Measurements from ENCODE around the gene SPSB2.

Gene SPSB2

GRCh38 chr12:6851921-6852650 lies 21.0 kb downstream of the SPSB2 start, which contains the start of gene USP5:
Gene USP5, plus strand, starts transcription at chr12:6852150. Its CDS starts 30 bp downstream, at chr12:6852180.
- DNase-seq (ENCODE audit: low read depth): peak; percentile 93

DNA sequence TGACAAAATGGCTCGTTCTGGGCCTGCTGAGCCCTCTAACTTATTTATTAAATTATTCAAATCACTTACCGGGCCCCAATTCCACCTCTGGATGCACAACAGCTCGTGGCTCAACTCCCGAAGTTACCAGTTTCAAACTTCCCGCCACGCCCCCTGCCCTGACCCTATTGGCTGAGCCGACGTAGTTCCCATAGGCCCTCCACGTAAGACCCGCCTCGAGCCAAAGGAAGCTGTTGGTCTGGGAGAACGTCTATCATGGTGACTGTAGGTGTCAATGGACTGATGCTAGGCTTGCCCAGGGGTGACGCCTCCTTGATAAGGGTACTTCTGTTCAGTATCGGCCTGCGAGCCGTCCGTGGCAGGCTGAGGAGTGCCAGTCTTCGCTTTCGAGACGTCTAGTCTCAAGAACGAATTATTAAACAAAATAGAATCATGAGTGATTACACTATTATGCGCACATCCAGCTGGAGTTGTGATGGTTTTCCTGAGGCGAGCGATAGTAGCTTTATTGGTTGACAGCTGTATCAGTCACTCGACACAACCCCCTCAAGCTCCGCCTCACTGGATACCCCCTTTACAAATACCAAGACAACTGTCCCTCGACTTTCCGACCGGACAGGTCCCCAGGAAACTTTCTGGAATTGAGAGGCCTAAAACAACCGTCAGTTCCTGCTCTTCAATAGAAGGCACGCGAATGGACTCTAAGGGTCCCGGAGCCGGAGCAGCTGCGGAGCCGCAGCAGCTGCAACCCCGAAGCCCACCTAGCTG lies 21.8 kb downstream of the SPSB2 start, which contains the start of gene CDCA3:
Gene CDCA3 (minus strand): TSS at position 134 of the 768 bp plus-strand sequence. CDS start 334 bp downstream, outside the sequence.
- DNase-seq (ENCODE audit: low read depth): peak; percentile 85

DNA sequence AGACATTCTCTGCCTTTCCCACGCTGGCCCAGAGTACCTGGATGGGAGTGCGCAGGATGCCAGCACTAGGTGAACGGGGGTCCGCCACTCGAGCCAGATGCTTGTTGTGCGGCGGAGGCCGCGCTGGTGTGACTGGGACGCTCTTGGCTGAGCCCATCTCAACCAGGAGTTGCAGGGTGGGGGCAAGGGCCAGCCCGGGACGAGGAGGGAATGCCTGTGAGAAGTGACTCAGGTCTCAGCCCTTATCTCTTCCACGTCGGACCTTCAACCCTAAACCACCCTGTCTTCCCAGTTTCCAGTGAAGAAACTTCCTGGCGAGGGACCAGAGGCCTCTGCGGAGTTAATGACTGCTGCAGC lies 22.3 kb downstream of the SPSB2 start:
- DNase-seq (ENCODE audit: low read depth): no peak

DNA sequence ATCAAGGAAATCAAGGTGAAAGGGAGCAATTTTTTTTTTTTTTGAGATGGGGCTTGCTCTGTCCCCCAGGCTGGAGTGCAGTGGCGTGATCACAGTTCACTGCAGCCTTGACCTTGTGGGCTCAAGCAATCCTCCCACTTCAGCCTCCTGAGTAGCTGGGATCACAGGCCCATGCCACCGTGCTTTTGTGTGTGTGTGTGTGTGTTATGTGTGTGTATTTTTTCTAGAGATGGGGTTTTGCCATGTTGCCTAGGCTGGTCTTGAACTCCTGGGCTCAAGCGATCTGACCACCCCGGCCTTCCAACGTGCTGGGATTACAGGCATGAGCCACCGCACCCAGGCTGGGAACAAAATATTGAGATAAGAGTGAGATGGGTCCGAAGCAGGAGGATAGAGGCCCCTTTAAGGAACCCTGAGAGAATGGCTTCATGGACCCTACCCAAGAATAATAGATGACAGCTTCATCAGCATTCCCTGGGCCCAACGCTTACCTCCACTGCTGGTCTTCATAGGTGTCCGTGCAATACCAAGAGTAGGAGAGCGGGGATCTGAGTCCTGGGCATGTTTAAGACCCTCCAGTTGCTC lies 23.0 kb downstream of the SPSB2 start:
- no peak for DNase-seq (ENCODE audit: low read depth)

DNA sequence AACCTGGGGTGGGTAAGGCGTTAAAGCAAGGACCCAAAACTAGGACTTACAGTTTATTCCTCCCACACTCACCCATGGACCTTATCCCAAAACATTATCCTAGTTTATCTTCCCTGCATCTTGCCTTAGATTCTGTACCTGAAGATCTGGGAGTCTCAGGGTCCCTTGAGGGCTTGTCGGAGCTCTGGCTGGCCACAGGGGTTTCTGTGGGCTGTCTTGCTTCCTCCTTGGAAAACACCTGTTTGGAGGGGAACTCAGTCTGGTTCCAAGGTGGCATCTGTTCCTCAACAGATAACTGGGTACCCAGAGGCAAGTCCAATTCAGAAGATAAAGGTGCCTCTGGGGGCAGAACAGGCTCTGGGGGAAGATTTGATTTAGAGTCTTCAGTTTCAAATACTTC lies 23.7 kb downstream of the SPSB2 start:
- DNase-seq (ENCODE audit: low read depth): no peak

DNA sequence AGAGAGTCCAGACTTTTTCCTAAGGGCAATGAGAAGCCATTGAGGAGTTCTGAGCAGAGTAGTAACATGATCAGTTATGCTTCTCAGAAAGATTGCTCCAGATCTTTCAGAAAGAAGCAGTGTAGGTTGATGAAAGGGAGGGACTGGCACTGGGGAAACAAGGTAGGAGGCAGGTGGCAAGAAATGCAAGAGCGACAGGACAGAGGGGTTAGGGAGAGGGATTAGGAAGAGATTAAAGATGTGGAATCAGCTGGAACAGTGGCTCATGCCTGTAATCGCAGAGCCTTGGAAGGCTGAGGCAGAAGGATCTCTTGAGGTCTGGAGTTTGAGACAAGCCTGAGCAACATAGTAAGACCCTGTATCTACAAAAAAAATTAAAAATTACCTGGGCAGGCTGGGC lies 25.4 kb downstream of the SPSB2 start:
- DNase-seq (ENCODE audit: low read depth): no peak

GRCh38 chr12:6846316-6846869 lies 26.7 kb downstream of the SPSB2 start:
- DNase-seq (ENCODE audit: low read depth): no peak

- no peak for DNase-seq (ENCODE audit: low read depth)
These were observed 27.7 kb downstream of the SPSB2 start for GRCh38 chr12:6845395-6845794.

DNA sequence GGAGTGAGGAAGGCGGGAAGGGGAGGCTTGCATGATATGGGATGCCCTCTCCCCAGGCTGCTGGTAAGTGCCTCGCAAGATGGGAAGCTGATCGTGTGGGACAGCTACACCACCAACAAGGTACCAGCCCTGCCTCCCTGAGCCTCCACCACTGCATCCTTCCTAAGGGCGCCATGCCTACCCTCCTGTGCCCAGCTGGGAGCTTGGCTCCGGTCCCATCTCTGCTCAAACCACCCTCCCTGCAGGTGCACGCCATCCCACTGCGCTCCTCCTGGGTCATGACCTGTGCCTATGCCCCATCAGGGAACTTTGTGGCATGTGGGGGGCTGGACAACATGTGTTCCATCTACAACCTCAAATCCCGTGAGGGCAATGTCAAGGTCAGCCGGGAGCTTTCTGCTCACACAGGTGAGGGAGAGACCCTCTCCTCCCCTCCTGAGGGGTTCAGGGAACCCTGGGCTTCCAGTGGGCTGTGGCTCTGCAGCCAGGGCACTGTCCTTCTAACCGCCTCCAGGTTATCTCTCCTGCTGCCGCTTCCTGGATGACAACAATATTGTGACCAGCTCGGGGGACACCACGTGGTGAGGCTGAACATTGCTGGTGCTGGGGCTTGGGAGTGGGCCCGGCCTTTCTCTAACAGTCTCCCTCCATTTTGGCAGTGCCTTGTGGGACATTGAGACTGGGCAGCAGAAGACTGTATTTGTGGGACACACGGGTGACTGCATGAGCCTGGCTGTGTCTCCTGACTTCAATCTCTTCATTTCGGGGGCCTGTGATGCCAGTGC lies 29.8 kb downstream of the SPSB2 start:
- no peak for DNase-seq (ENCODE audit: low read depth)

DNA sequence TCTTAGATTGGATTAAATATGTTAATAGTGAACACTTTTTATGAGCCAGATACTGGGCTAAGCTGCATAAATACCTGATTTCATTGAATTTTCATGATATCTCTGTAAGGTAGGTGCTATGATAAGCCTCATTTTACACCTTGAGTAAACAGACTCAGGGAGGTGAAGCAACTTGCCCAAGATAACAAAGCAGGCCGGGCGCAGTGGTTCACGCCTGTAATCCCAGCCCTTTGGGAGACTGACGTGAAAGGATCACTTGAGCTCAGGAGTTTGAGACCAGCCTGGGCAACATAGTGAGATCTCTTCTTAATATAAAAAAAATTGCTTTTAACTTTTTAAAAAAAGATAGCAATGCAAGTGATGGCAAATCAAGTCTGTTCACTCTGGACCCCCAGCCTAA lies 31.0 kb downstream of the SPSB2 start:
- no peak for DNase-seq (ENCODE audit: low read depth)

GRCh38 chr12:6840761-6841515 lies 32.2 kb downstream of the SPSB2 start, which contains the start of gene GNB3:
Gene GNB3, plus strand, starts transcription at chr12:6840925. Its CDS starts 363 bp downstream, at chr12:6841288.
- no peak for DNase-seq (ENCODE audit: low read depth)

DNA sequence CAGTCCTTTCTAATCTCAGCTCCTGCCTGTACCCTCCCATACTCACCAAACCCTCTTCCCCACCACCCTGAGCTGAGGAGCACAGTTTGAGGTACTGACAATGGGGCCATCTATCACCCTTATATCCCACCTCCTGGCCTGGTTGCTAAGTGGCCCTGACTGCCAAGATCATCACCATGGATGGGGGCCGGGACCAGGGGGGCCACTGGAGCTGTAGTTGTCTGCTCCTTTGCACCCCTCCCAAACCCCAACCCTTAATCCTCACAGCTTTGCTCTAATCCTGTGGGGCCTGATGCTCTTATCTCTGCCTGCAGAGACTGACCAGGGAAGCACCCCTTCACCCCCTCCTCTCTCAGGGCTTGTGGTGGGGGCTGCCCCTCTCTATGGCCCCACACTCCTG lies 32.8 kb downstream of the SPSB2 start:
- no peak for DNase-seq (ENCODE audit: low read depth)

DNA sequence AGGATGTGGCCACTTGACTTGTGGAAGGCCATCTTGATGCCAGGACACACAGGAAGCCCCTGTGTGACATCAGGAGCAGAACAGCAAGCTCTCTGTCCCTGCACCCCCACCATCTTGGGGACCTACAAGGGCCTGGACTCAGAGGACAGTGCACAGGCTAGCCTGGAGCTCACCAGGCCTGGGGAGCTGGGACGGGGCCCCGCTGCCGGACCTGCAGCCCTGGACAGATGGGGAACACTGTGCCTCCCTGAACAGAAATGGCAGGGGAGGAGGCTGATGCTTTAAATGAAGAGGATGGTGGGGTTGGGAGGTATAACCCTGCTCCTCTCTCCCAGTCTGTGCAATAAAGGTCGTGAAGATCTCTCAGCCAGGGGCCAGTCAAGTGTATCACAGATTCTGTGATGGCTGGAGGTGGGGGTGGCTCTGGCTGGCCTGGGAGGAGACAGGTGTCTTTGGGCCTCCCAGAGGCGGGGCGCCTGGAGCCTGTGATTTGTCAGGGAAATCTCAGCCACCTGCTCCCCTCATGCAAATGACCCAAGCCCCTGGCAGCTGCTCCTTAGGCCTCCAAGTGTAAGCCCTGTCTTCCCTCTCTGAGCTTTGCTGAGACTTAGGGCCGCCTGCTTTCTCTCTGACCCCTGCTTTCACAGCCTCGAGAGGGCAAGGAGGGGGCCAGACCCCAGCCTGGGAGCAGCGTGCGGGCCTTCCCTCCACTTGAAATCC lies 33.5 kb downstream of the SPSB2 start:
- DNase-seq (ENCODE audit: low read depth): no peak

DNA sequence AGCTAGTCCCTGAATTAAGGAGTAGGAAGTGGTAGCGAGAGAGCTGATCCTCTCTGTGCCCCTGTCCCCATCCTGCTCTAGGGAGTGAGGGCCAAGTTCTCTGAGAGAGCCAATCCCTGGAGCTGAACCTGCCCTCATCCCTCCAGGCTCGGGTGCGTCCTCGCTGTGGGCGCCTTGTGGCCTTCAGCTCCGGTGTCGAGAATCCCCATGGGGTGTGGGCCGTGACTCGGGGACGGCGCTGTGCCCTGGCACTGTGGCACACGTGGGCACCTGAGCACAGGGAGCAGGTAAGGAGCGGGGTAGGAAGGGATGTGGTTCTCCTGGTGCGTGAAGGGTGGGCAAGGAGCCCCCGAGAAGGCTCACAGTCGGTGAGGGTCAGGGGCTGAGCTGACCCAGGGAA lies 34.2 kb downstream of the SPSB2 start:
- no peak for DNase-seq (ENCODE audit: low read depth)

DNA sequence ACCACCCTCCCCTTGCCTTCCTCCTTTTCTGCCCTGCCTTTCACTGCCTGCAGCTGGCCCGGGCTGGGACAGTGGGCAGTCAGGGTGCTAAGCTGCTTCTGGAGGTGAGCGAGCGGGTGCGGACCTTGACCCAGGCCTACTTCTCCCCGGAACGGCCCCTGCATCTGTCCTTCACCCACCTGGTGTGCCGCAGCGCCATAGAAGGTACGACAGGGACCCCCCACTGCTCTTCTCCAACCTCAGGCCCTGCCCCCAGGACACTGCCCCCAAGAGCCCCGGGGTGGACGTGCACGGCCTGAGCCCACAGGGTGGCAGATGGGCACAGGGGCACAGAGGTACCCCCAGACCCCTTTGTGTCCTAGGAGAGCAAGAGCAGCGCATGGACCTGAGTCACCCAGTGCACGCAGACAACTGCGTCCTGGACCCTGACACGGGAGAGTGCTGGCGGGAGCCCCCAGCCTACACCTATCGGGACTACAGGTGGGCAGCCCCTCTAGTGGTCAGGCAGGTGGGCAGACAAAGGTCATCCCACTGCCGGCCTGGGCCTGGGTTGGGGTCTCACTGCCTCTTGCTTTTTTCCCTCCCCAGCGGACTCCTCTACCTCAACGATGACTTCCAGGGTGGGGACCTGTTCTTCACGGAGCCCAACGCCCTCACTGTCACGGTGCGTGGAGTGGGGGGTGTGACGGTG lies 35.6 kb downstream of the SPSB2 start:
- DNase-seq (ENCODE audit: low read depth): no peak

GRCh38 chr12:6836851-6837250 lies 36.3 kb downstream of the SPSB2 start:
- no peak for DNase-seq (ENCODE audit: low read depth)

DNA sequence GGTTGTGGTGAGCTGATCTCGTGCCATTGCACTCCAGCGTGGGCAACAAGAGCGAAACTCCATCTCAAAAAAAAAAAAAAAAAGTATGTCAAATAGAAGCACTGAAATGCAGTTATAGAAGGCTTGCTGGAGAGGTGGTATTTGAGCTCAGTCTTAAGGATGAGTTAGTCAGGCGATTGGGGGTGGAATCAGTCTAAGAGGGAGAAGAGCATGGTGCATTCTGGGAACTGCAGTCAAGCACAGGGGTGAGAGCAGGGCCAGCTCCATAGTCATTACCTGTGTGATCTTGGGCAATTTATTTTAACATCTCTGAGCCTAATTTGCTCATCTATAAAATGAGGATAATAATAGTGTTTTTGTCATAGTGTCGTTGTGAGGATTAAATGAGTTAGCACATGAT lies 38.2 kb downstream of the SPSB2 start:
- no peak for DNase-seq (ENCODE audit: low read depth)

DNA sequence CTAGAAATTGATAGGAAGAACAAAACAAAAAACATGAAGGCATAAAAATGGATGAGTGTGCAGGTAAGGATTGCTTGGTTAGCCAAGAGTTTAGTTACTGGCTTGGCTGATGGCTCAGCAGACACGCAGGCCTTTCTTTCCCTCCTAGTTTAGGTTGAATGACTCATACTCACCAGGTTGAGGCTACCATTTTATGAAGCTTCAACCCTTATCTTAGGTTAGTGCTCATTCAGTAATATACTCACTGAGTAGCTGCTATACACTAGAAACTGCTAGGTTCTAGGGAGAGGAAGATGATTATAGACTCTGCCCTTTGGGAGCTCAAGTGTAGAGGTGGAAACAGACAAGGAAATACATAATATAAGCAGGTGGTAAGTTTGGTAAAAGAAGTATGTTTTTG lies 38.8 kb downstream of the SPSB2 start:
- no peak for DNase-seq (ENCODE audit: low read depth)

DNA sequence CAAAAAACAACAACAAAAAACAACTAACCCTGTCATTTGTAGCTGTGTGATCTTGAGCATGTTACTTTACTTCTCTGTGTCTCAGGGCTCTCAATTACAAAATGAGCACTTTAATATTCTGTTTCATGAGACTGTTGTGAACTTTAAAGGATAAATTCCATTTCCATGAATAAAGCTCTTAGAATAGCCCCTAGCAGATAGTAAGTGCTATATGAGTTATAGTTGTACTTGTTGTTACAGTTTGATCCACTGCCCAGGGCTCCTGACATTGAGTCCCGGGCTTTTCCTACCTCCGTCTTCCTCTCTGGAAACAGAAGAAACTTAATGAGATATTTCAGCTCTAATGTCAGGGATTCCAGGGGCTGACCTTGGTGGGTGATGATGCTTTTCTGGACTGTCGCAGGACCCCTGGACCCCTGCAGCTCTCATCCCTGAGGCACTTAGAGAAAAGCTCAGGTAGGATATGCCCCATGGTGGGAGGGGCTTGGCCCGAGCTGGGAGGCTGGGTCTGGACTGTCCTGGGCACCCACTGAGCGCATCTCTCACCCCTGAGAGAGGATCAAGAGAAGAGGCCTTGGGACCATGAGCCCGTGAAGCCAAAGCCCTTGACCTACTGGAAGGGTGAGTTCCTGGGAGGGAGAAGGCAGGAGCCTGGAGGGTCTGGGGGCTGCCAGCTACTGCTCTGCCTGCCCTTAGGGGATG lies 39.8 kb downstream of the SPSB2 start:
- no peak for DNase-seq (ENCODE audit: low read depth)

Measured in stimulated activated CD8-positive, alpha-beta memory T cell treated with anti-CD3 and anti-CD28 coated beads, Interleukin-7, amount 100 ng/mL, for 24 hours (primary cell).